ENCODE data around the gene PRDM16. TPM values are rescaled to one million over a fixed set of nuclear protein-coding genes. Genes with fewer than 3 reads are reported as not detected.

PRDM16 gene
- total and polyA plus RNA-seq, 2 of the 13 experiments (the other 11 are each of a cell fraction or from before 2014, with no cell fraction given), result 0.15 to 0.81 TPM

- TF ChIP-seq BATF2 (CRISPR knock-in tag; IDR thresholded peaks at IDR 0.05), result no peak
- 0 out of 2 replicates have a peak, but pooled peaks have one; percentile 11 for TF ChIP-seq NFYB (CRISPR knock-in tag; IDR thresholded peaks at IDR 0.05)
- no peak for TF ChIP-seq GPBP1L1 (CRISPR knock-in tag; IDR thresholded peaks at IDR 0.05)
- TF ChIP-seq ZNF263 (CRISPR knock-in tag; IDR thresholded peaks at IDR 0.05), result peak; percentile 91
- 0 out of 2 replicates have a peak, but pooled peaks have one; percentile 57 for TF ChIP-seq POGZ (CRISPR knock-in tag; IDR thresholded peaks at IDR 0.05)
- no peak; the same call in 1 of the 2 replicates for TF ChIP-seq ZNF598 (CRISPR knock-in tag; IDR thresholded peaks at IDR 0.05; ENCODE audit: borderline replicate concordance)
- TF ChIP-seq, protein P1, sequence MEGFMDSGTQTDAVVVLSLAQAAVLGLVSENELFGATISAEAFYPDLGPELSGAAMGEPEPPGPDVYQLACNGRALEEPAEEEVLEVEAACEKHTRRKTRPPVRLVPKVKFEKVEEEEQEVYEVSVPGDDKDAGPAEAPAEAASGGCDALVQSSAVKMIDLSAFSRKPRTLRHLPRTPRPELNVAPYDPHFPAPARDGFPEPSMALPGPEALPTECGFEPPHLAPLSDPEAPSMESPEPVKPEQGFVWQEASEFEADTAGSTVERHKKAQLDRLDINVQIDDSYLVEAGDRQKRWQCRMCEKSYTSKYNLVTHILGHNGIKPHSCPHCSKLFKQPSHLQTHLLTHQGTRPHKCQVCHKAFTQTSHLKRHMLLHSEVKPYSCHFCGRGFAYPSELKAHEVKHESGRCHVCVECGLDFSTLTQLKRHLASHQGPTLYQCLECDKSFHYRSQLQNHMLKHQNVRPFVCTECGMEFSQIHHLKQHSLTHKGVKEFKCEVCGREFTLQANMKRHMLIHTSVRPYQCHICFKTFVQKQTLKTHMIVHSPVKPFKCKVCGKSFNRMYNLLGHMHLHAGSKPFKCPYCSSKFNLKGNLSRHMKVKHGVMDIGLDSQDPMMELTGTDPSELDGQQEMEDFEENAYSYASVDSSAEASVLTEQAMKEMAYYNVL (CRISPR knock-in tag; IDR thresholded peaks at IDR 0.05; ENCODE audit: borderline replicate concordance), result 0 out of 2 replicates have a peak, but pooled peaks have one; percentile 59
- 0 out of 2 replicates have a peak, but pooled peaks have one; percentile 61 for TF ChIP-seq ZIK1 (CRISPR knock-in tag; IDR thresholded peaks at IDR 0.05; ENCODE audit: borderline replicate concordance, low read depth)
- TF ChIP-seq, protein P2, sequence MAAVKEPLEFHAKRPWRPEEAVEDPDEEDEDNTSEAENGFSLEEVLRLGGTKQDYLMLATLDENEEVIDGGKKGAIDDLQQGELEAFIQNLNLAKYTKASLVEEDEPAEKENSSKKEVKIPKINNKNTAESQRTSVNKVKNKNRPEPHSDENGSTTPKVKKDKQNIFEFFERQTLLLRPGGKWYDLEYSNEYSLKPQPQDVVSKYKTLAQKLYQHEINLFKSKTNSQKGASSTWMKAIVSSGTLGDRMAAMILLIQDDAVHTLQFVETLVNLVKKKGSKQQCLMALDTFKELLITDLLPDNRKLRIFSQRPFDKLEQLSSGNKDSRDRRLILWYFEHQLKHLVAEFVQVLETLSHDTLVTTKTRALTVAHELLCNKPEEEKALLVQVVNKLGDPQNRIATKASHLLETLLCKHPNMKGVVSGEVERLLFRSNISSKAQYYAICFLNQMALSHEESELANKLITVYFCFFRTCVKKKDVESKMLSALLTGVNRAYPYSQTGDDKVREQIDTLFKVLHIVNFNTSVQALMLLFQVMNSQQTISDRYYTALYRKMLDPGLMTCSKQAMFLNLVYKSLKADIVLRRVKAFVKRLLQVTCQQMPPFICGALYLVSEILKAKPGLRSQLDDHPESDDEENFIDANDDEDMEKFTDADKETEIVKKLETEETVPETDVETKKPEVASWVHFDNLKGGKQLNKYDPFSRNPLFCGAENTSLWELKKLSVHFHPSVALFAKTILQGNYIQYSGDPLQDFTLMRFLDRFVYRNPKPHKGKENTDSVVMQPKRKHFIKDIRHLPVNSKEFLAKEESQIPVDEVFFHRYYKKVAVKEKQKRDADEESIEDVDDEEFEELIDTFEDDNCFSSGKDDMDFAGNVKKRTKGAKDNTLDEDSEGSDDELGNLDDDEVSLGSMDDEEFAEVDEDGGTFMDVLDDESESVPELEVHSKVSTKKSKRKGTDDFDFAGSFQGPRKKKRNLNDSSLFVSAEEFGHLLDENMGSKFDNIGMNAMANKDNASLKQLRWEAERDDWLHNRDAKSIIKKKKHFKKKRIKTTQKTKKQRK (IDR thresholded peaks at IDR 0.05; ENCODE audit: low read length), result no peak
- no peak; the same call in 1 of the 2 replicates for TF ChIP-seq NRL (CRISPR knock-in tag; IDR thresholded peaks at IDR 0.05; ENCODE audit: borderline replicate concordance)
- TF ChIP-seq, protein P3, sequence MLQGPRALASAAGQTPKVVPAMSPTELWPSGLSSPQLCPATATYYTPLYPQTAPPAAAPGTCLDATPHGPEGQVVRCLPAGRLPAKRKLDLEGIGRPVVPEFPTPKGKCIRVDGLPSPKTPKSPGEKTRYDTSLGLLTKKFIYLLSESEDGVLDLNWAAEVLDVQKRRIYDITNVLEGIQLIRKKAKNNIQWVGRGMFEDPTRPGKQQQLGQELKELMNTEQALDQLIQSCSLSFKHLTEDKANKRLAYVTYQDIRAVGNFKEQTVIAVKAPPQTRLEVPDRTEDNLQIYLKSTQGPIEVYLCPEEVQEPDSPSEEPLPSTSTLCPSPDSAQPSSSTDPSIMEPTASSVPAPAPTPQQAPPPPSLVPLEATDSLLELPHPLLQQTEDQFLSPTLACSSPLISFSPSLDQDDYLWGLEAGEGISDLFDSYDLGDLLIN (CRISPR knock-in tag; IDR thresholded peaks at IDR 0.05; ENCODE audit: borderline replicate concordance), result no peak
- TF ChIP-seq ZNF674 (CRISPR knock-in tag; IDR thresholded peaks at IDR 0.05; ENCODE audit: low read depth), result no peak
These were observed 388.2 kb downstream of the PRDM16 start (continued) for GRCh38 chr1:3456964-3457909.
